Calu3 (cell line): ENCODE measurements around the gene KCND3. TPM values are rescaled to one million over a fixed set of nuclear protein-coding genes. Genes with fewer than 3 reads are reported as not detected.

Experiments used
- BruUV-seq: library from RNA; stranded (reverse); fragments of 400-500 nt; replicated peaks from 2 replicates; lab custom pipeline; 2021; lab: Mats Ljungman, UMichigan
- CTCF ChIA-PET: fragments of 300-600 bp; sonication (Branson Sonifier 250); formaldehyde crosslinking; loops from one replicate; lab custom pipeline; 2022; ENCODE audit warnings: antibody characterized with exemption; lab: Charles Lee
- DNase-seq: peaks from one replicate; pipeline ENCODE4 v3.0.0; 2022
- H3K27ac Mint-ChIP-seq: one replicate; pipeline ENCODE4 v1.8.0; 2022; ENCODE audit warnings: mixed read lengths; ENCODE audit not compliant: unreplicated experiment
- H3K27me3 Mint-ChIP-seq: one replicate; pipeline ENCODE4 v1.8.0; 2022; ENCODE audit warnings: mixed read lengths; ENCODE audit not compliant: unreplicated experiment
- H3K36me3 Mint-ChIP-seq: one replicate; pipeline ENCODE4 v1.8.0; 2022; ENCODE audit warnings: mild to moderate bottlenecking, moderate library complexity, mixed read lengths; ENCODE audit not compliant: insufficient read depth, unreplicated experiment
- H3K4me1 Mint-ChIP-seq: one replicate; pipeline ENCODE4 v1.8.0; 2022; ENCODE audit warnings: mild to moderate bottlenecking, low read depth, mixed read lengths; ENCODE audit not compliant: unreplicated experiment
- H3K4me3 Mint-ChIP-seq: one replicate; pipeline ENCODE4 v1.8.0; 2022; ENCODE audit warnings: mild to moderate bottlenecking, low read depth, moderate library complexity, mixed read lengths; ENCODE audit not compliant: unreplicated experiment
- H3K9me3 Mint-ChIP-seq: one replicate; pipeline ENCODE4 v1.8.0; 2022; ENCODE audit warnings: low read depth, mixed read lengths; ENCODE audit not compliant: unreplicated experiment
- intact Hi-C: fragments of 100-400 bp; cut with micrococcal nuclease; formaldehyde crosslinking; loops from one replicate; pipeline ENCODE4 v1.10.0; 2022; ENCODE audit not compliant: unreplicated experiment
- total RNA-seq: library from RNA; stranded (reverse); gene quantifications from 2 replicates; pipeline ENCODE4 v1.2.3, GENCODE V29; 2022
- TF ChIP-seq, protein P1 (sequence below): fragments of 200-600 bp; IDR thresholded peaks from one replicate; pipeline ENCODE4 v1.8.0; 2022; ENCODE audit warnings: antibody characterized with exemption; ENCODE audit not compliant: unreplicated experiment

KCND3 gene
- total RNA-seq, 1 experiment from 2014 or later, result 0.07 TPM

DNA sequence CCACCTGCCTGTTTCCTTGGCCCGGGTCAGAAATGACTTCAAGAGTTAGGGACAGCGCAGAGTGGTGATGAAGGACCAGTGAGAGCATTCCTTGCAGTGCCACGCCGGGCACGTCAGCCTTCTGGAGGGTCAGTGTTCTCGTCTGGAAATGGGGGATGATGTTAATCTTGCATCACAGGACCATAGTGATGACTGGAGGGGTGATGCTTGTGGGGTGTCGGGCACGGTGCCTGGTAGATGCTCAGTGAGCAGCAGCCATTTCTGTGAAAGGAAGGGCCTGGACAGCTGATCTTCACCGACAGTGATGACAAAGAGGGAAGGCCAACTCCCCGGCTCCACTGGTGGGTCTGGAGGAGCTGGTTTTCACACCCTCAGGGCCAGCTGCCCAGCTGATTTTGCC, 177.6 kb downstream of the KCND3 start:
- H3K4me3 Mint-ChIP-seq, result no peak overlapping the region
- BruUV-seq, result no TSS peak
- no peak overlapping the region for H3K27ac Mint-ChIP-seq
- intact Hi-C loops, result no loop called here
- H3K4me1 Mint-ChIP-seq, result no peaks in the 10 kb centered on the region
- DNase-seq, result no peak
- no peaks in the 10 kb centered on the region for H3K9me3 Mint-ChIP-seq
- TF ChIP-seq, protein P1, sequence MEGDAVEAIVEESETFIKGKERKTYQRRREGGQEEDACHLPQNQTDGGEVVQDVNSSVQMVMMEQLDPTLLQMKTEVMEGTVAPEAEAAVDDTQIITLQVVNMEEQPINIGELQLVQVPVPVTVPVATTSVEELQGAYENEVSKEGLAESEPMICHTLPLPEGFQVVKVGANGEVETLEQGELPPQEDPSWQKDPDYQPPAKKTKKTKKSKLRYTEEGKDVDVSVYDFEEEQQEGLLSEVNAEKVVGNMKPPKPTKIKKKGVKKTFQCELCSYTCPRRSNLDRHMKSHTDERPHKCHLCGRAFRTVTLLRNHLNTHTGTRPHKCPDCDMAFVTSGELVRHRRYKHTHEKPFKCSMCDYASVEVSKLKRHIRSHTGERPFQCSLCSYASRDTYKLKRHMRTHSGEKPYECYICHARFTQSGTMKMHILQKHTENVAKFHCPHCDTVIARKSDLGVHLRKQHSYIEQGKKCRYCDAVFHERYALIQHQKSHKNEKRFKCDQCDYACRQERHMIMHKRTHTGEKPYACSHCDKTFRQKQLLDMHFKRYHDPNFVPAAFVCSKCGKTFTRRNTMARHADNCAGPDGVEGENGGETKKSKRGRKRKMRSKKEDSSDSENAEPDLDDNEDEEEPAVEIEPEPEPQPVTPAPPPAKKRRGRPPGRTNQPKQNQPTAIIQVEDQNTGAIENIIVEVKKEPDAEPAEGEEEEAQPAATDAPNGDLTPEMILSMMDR, result no peak
- CTCF ChIA-PET, result no interaction called here
- peaks cover 69% of the 10 kb centered on the region for H3K27me3 Mint-ChIP-seq
- no peaks in the 10 kb centered on the region for H3K36me3 Mint-ChIP-seq

GRCh38 chr1:111805251-111805650, 184.2 kb downstream of the KCND3 start:
- Mint-ChIP-seq H3K27ac (no peak overlapping the region), H3K9me3 (no peaks in the 10 kb centered on the region), H3K27me3 (peaks cover 81% of the 10 kb centered on the region), H3K4me1 (no peaks in the 10 kb centered on the region), H3K36me3 (no peaks in the 10 kb centered on the region), H3K4me3 (no peak overlapping the region)
- intact Hi-C loops, result no loop called here
- CTCF ChIA-PET, result no interaction called here
- DNase-seq, result no peak
- TF ChIP-seq, protein P1, result no peak
- no TSS peak for BruUV-seq

DNA sequence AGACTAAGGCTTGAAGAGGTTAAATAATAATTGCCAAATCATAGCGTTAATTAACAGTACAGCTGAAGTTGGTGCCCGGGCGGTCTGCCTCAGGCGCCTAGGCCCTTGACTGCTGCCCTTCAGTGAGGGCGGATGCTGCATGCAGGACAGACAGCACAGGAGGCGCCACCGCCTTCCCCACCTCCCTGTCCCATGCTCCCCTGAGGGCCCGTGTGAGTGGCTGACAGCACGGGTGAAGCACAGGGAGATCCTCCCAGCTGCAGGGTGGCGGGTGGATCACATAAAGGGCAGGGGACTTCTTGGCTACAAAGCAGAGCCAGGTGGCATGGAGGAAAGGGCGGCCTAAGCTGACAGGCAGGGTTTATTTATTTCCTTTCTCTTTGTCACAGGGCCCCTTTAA, 184.7 kb downstream of the KCND3 start:
- Mint-ChIP-seq H3K27me3 (peaks cover 81% of the 10 kb centered on the region), H3K4me1 (no peaks in the 10 kb centered on the region), H3K27ac (no peak overlapping the region), H3K9me3 (no peaks in the 10 kb centered on the region), H3K36me3 (no peaks in the 10 kb centered on the region), H3K4me3 (no peak overlapping the region)
- intact Hi-C loops, result no loop called here
- BruUV-seq, result no TSS peak
- CTCF ChIA-PET, result no interaction called here
- TF ChIP-seq, protein P1, result no peak
- DNase-seq, result no peak

GRCh38 chr1:111803951-111804350, 185.5 kb downstream of the KCND3 start:
- TF ChIP-seq, protein P1, result no peak
- Mint-ChIP-seq H3K4me1 (no peaks in the 10 kb centered on the region), H3K27me3 (peaks cover 81% of the 10 kb centered on the region), H3K36me3 (no peaks in the 10 kb centered on the region), H3K27ac (no peak overlapping the region), H3K9me3 (no peaks in the 10 kb centered on the region), H3K4me3 (no peak overlapping the region)
- CTCF ChIA-PET, result no interaction called here
- intact Hi-C loops, result no loop called here
- no TSS peak for BruUV-seq
- no peak for DNase-seq

- no peak overlapping the region for H3K27ac Mint-ChIP-seq
- intact Hi-C loops, result no loop called here
- H3K27me3 Mint-ChIP-seq, result peaks cover 72% of the 10 kb centered on the region
- no peaks in the 10 kb centered on the region for H3K9me3 Mint-ChIP-seq
- TF ChIP-seq, protein P1, result no peak
- CTCF ChIA-PET, result no interaction called here
- H3K4me3 Mint-ChIP-seq, result no peak overlapping the region
- no peak for DNase-seq
- no peaks in the 10 kb centered on the region for H3K36me3 Mint-ChIP-seq
- no peaks in the 10 kb centered on the region for H3K4me1 Mint-ChIP-seq
- BruUV-seq, result no TSS peak
These were observed 186.5 kb downstream of the KCND3 start for GRCh38 chr1:111802984-111803383.
